Colon (tissue), 2 donors: ENCODE measurements around the gene HINT1.
"Not testable (repeated sequence)": the region's sequence is repeated elsewhere in the genome, so short reads cannot be mapped to it uniquely, and the experiment has no call there.

ENCODE experiments used
- FAIRE-seq: peaks from 2 replicates; lab custom pipeline; 2012; peaks lifted over from hg19 to GRCh38; lab: Jason Lieb, UNC
- donor health status: control.
- donor health status: control.

Gene HINT1

DNA sequence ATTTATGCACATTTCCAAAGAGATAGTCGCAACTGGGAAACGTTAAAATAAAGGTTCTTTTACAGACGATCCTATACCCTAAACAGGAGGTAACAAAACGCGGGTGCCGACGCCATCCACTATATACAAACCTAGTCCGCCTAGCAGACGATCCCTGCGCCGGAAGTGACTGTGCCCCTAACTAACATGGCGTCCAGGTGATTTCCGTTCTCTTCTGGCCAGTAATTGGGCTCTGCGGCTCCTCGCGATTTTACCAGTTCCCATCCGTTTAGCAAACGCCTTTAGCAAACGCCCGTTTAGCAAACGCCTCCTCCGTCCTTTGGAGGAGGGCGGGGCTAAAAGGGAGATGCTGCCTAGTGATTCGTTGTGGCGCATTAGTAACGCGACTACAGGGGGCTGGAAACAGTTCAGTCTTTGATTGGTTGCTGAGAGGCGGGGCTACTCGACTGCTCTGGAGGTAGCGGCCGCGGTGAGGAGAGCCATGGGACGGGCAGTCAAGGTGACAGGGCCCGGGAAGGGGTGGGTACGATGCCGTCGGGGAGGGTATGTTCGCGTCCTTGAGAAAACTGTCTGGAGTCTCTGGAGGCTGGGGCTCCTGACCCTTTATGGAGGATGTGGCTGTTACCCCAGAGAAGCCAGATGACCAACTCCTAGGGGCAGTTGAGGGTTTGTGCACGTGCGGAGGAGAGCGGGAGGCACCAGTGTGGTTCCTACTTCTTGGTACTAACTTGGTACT, 5.7 kb upstream of the HINT1 start, which contains the start of gene LYRM7:
TSS of gene LYRM7 (plus strand) at position 405 of the 736 bp plus-strand sequence. CDS start at position 482, 77 bp downstream.
- peak; percentile 95 for FAIRE-seq

- FAIRE-seq = no peak
These were observed 4.9 kb upstream of the HINT1 start for GRCh38 chr5:131169810-131170539.

DNA sequence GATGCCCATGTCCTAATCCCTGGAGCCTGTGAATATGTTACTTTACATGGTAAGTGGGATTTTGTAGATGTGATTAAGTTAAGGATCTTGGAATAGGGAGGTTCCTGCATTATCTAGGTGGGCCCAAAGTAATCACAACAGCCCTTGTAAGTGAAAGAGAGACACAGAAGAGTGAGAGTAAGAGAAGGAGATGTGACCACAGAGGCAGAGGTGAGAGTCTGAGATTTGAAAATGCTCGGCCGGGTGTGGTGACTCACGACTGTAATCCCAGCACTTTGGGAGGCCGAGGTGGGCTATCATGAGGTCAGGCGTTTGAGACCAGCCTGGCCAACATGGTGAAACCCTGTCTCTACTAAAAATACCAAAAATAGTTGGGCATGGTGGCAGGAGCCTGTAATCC, 2.6 kb upstream of the HINT1 start:
- no peak for FAIRE-seq

DNA sequence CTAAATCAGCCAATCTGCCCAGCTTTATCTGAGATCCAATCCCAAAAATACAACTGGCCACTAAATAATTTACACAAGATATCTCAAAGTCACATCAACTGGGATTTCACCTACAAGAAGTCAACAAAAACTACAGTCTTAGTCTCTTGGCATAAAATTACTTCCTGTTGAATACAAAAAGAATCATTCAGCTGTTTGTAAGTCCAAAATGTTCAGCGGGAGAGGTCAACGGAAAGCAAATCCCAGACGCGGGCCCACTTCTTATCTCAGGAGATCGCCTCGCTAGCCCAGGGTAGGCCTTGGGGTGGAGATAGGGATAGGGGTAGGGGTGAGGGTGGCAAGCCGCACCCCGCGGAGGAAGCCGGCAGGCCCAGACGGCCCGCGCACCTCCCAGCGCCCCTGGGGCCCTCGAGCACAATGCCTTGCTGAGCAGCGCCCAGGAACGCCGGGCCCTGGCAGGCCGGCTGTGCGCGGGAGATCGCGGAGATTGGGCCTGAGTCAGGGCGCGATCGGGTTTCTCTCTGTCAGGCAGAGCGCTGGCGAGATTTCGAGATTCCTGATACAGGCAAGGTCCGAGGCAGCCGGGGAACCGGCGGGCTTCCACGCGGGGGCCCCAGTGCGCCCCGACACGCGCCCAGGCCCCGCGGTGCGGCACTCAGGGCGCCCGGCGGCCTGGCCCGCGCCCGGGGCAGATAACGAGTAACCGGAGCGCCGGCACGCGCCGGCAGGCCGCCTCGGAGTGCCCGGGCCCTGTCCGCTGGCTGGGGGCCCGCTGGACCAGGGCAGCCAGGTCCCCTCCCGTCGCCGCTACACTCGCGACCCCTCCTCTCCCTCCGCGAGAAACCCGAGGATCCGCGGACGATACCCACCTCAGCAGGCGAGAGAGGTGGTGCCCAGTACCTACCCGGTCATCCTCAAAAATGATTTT, 601 bp downstream of the HINT1 start:
- no peak for FAIRE-seq

- no peak for FAIRE-seq
These were observed 1.6 kb downstream of the HINT1 start for GRCh38 chr5:131163276-131164119.

- no peak for FAIRE-seq
These were observed 4.9 kb downstream of the HINT1 start for GRCh38 chr5:131160134-131160533.

DNA sequence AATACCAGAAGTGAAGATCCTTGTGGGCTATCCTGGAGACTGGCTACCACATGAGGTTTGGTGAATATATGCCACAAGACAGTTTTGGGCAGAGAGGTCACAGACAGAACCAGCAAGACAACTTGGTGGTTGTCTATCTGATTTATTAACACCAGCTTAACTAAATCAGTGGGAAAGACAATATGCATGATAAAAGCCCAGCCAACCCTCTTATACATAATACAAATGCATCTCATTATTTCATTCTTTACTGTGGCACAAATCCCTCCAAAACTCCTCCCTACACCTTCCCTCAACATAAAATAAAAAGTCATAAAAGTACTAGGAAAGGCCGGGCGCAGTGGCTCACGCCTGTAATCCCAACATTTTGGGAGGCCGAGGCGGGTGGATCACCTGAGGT, 8.1 kb downstream of the HINT1 start:
- FAIRE-seq = no peak

- FAIRE-seq = no peak
These were observed 8.7 kb downstream of the HINT1 start for GRCh38 chr5:131156385-131156784.

GRCh38 chr5:131151216-131151615, 13.8 kb downstream of the HINT1 start:
- no peak for FAIRE-seq

DNA sequence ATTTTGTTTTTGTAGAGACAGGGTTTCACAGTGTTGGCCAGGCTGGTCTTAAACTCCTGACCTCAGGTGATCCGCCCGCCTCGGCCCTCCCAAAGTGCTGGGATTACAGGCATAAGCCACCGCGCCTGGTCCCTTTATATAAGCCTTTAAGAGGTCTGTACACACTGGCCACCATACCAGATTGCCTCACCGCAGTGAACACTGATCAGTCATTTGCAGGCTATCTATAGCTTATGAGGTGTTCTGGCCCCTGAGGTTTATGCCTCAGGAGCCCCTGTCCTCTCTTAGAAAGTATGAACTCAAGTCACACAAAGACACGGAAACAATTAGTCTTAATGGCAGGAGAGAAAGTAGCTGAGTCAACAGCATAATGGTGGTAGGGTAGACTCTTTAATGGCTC, 14.6 kb downstream of the HINT1 start:
- FAIRE-seq = no peak

GRCh38 chr5:131148835-131149234, 16.2 kb downstream of the HINT1 start:
- FAIRE-seq = no peak

GRCh38 chr5:131147258-131147657, 17.8 kb downstream of the HINT1 start:
- no peak for FAIRE-seq

DNA sequence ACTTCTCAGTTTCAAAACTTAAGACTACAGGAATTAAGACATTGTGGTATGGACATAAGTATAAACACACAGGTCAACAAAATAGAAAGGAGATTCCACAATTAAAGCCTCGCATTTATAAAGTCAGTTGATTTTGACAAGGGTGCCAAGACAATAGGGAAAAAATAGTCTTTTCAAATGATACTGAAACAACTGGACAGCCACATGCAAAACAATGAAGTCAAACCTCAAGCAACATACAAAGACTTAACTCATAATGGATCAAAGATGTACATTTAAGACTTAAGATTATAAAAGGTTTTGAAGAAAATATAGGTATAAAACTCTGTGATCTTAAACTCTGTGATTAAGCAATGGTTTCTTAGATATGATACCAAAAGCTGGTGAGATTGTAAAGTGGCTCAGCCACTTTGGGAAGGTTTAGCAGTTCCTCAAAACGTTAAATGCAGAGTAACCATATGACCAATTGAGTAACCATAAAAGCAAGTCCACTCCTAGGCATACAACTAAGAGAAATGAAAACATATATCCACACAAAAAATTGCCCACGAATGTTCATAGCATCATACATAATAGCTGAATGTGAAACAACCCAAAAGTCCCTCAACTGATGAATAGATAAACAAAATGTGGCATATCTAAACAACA, 22.0 kb downstream of the HINT1 start:
- FAIRE-seq = no peak

DNA sequence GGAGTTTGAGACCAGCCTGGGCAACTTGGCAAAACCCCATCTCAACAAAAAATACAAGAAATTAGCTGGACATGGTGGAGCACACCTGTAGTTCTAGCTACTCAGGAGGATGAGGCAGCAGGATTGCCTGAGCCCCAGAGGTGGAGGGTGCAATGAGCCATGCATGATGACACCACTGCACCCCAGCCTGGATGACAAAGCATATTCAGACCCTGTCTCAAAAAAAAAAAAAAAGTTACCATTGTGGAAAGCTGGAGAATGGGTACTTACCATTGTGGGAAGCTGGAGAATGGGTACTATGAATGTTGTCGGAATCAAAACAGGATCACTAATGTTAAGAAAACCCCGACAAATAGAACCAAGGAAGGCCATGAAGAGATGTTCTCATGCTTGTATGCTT, 25.7 kb downstream of the HINT1 start:
- no peak for FAIRE-seq

DNA sequence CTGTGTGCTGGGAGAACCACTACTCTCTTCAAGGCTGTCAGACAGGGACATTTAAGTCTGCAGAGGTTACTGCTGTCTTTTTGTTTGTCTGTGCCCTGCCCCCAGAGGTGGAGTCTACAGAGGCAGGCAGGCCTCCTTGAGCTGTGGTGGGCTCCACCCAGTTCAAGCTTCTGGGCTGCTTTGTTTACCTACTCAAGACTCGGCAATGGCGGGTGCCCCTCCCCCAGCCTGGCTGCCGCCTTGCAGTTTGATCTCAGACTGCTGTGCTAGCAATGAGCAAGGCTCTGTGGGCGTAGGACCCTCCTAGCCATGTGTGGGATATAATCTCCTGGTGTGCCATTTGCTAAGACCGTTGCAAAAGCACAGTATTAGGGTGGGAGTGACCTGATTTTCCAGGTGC, 26.6 kb downstream of the HINT1 start:
- not testable (repeated sequence) for FAIRE-seq

GRCh38 chr5:131133091-131133490, 32.0 kb downstream of the HINT1 start:
- not testable (repeated sequence) for FAIRE-seq

GRCh38 chr5:131129306-131129705, 35.8 kb downstream of the HINT1 start:
- no peak for FAIRE-seq

DNA sequence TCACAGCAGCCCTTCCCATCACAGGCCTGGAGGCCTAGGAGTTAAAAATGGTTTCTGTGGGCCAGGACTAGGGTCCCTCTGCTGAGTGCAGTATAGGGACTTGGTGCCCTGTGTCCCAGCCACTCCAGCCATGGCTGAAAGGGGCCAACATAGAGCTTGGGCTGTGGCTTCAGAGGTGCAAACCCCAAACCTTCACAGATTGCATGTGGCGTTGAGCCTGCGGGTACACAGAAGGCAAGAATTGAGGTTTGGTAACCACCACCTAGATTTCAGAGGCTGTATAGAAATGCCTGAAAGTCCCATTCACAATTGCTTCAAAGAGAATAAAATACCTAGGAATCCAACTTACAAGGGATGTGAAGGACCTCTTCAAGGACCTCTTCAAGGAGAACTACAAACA, 37.8 kb downstream of the HINT1 start:
- not testable (repeated sequence) for FAIRE-seq

DNA sequence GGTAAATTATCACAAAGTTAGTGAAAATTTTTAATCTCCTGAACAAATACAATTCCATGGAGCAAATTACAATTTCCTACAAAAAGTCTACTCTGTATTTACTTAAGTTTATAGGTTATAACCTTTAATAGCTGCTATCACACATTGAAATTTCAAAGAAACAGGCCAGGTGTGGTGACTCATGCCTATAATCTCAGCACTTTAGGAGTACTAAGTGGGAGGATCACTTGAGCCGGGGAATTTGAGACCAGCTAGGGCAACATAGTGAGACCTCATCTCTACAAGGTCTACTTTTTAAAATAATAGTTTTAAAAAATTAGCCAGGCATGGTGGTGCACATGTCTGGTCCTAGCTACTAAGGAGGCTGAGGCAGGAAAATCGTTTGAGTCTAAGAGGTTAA, 50.3 kb downstream of the HINT1 start:
- FAIRE-seq = no peak

- FAIRE-seq = no peak
These were observed 52.6 kb downstream of the HINT1 start for GRCh38 chr5:131112424-131112823.

DNA sequence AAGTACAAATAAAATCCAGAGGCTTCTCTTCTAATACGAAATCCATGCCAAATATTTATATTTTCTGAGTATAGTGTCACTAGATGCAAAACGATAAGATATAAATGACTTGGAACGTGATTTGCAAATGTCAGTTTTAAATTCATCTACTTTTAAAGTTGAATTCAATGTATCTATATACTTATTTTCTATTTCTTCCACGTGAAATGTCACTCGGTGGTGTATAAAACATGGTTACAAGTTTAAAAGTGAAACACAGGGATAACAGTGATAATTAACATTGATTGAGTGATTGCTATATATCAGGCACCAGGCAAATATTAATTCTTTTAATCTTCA, 54.8 kb downstream of the HINT1 start:
- no peak for FAIRE-seq
